T-helper 1 cell treated with Interleukin-12 subunit alpha and Interleukin-12 subunit beta and Interleukin-4 antibody, amounts not matched to agents 30 μg/mL and 1 μg/mL, for 36 hours (primary cell): ENCODE data around the gene CENPV.
"Not testable (repeated sequence)": the region's sequence is repeated elsewhere in the genome, so short reads cannot be mapped to it uniquely, and the experiment has no call there.

Source experiments
- H3K27ac Mint-ChIP-seq: one replicate; pipeline ENCODE4 v1.8.0; 2021; ENCODE audit warnings: mild to moderate bottlenecking, mixed read lengths
- H3K27me3 Mint-ChIP-seq: one replicate; pipeline ENCODE4 v1.8.0; 2021; ENCODE audit warnings: low read depth, mixed read lengths
- H3K36me3 Mint-ChIP-seq: one replicate; pipeline ENCODE4 v1.8.0; 2021; ENCODE audit warnings: low read depth, mixed read lengths
- H3K4me1 Mint-ChIP-seq: one replicate; pipeline ENCODE4 v1.8.0; 2021; ENCODE audit warnings: low read depth, mixed read lengths
- H3K4me3 Mint-ChIP-seq: one replicate; pipeline ENCODE4 v1.8.0; 2021; ENCODE audit warnings: mild to moderate bottlenecking, moderate library complexity, mixed read lengths
- H3K9me3 Mint-ChIP-seq: one replicate; pipeline ENCODE4 v1.8.0; 2021; ENCODE audit warnings: mixed read lengths

CENPV gene

GRCh38 chr17:16353317-16354174 is at the start of gene CENPV:
Gene CENPV (minus strand): TSS chr17:16353469. CDS start chr17:16353436, 33 bp downstream.
- no peaks in the 10 kb centered on the region for H3K36me3 Mint-ChIP-seq
- H3K4me1 Mint-ChIP-seq, result peaks cover 21% of the 10 kb centered on the region
- peak within 1 kb of the TSS; percentile 59 for H3K27ac Mint-ChIP-seq
- H3K27me3 Mint-ChIP-seq, result peaks cover 34% of the 10 kb centered on the region
- H3K4me3 Mint-ChIP-seq, result peak within 1 kb of the TSS; percentile 89
- H3K9me3 Mint-ChIP-seq, result no peaks in the 10 kb centered on the region

DNA sequence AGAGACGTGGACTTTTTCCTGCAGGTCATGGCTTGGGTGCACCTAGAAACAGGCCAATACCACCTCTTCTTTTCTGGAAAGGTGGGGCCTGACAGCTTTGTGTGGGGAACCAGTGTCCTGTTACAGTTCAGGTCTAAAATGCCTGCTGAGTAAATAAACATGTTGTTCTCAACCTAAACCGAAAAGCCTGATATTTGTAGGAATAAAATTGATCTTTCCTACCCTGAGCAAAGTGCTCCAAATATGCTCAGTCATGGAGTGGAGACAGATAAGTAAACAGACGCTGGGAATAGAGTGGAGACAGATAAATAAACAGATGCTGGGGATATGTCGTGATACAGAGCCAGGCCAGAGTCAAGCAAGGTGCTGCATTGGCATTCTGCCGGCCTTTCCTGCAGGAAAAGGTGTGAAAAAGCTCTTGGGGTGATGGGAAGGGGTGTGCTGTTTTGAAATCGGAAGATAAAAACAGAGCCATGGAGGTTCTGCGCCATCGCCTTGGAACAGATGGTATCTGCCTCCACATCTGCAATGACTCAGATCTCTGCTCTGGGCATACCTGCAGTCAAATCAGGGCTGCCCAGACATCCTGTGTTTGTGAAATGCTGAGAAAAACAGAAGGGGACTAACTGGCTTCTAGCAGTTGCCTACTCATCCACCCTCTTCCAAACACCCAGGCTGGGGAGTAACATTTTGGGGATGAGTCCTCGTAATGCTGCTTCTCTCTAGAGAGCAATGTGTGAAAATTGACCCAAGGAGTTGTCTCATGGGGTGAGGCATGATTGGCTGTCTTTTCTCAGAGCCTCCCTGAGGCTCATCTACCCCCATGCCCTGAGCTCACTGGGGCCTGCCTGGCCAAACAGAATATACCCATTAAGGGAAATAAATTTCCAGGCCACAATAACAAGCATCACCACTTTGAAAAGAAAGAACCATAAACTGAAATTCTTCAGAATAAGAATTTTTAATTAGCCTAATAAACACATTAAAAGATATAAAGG is 45.3 kb upstream of the CENPV start:
- Mint-ChIP-seq H3K4me3 (no peak overlapping the region), H3K27me3 (peaks cover 5% of the 10 kb centered on the region), H3K4me1 (peaks cover 6% of the 10 kb centered on the region), H3K36me3 (no peaks in the 10 kb centered on the region), H3K9me3 (no peaks in the 10 kb centered on the region), H3K27ac (peak overlapping the region; percentile 12)

GRCh38 chr17:16396693-16397092 is 43.4 kb upstream of the CENPV start:
- not testable (repeated sequence) for H3K4me3 Mint-ChIP-seq, H3K27ac Mint-ChIP-seq, H3K36me3 Mint-ChIP-seq, H3K27me3 Mint-ChIP-seq, H3K4me1 Mint-ChIP-seq, H3K9me3 Mint-ChIP-seq

DNA sequence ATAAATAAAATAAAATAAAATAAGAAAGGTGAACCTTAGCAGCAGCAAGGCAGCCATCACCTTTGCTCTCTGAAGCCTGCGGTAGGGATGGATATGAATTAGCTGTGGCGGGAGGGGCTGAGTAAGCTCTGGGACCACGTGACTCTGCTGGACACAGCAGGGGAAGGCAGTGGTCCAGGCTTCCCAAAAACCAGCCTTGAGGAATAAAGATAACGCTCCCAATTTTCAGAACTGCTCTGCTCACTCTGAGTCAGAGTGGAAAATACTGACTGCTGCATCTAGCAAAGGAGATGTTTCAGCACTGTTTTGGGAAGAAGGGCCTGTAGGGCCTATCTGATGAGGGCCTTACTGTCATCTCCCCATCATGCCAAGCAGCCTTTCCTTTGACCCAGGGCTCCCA is 42.6 kb upstream of the CENPV start:
- H3K9me3 Mint-ChIP-seq, H3K27ac Mint-ChIP-seq, H3K36me3 Mint-ChIP-seq, H3K4me3 Mint-ChIP-seq, H3K27me3 Mint-ChIP-seq, H3K4me1 Mint-ChIP-seq: not testable (repeated sequence)

DNA sequence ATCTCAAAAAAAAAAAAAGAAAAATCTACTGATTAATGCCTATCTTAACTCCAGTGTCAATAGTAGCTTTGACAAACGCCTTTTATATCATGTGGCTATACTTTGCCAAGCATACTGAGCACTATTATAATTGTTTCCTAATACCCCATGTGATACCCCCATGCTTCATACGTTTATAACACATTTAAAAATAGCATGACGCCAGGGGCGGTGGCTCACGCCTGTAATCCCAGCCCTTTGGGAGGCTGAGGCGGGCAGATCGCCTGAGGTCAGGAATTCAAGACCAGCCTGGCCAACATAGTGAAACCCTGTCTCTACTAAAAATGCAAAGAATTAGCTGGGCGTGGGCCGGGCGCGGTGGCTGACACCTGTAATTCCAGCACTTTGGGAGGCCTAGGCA is 39.2 kb upstream of the CENPV start:
- H3K27ac Mint-ChIP-seq, result not testable (repeated sequence)

GRCh38 chr17:16391451-16391850 is 38.2 kb upstream of the CENPV start:
- Mint-ChIP-seq H3K27me3 (peaks cover 5% of the 10 kb centered on the region), H3K27ac (no peak overlapping the region), H3K4me3 (no peak overlapping the region), H3K9me3 (no peaks in the 10 kb centered on the region), H3K36me3 (no peaks in the 10 kb centered on the region), H3K4me1 (peaks cover 8% of the 10 kb centered on the region)

More for the DNA sequence above, 39.2 kb upstream of the CENPV start:
- H3K4me3 Mint-ChIP-seq, H3K4me1 Mint-ChIP-seq, H3K9me3 Mint-ChIP-seq, H3K36me3 Mint-ChIP-seq, H3K27me3 Mint-ChIP-seq: not testable (repeated sequence)

GRCh38 chr17:16386126-16386507 is 32.8 kb upstream of the CENPV start:
- peaks cover 32% of the 10 kb centered on the region for H3K4me1 Mint-ChIP-seq
- H3K27ac Mint-ChIP-seq, result peak overlapping the region; percentile 41
- not testable (repeated sequence) for H3K9me3 Mint-ChIP-seq

DNA sequence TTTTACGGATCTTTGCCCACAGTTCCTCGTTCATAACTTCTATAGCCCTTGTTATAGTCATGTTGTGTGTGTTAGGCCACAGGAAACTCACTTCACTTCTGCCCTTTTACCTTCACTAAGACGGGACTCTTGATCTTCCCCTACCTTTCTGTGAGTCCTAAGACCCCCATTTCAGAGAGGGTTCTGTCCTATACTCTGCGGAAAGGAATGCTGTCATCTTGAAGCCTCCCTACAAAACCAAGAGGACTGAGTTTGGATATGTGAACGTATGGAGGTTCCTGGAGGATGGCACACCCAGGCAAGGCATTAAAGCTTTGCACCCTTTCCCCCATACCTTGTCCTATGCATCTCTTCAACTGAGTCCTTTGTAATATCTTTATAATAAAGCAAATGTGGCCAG is 31.3 kb upstream of the CENPV start:
- no peak overlapping the region for H3K27ac Mint-ChIP-seq

More at GRCh38 chr17:16386126-16386507, 32.8 kb upstream of the CENPV start:
- not testable (repeated sequence) for H3K27me3 Mint-ChIP-seq
- Mint-ChIP-seq H3K36me3 (peaks cover 31% of the 10 kb centered on the region), H3K4me3 (peak overlapping the region; percentile 84)

DNA sequence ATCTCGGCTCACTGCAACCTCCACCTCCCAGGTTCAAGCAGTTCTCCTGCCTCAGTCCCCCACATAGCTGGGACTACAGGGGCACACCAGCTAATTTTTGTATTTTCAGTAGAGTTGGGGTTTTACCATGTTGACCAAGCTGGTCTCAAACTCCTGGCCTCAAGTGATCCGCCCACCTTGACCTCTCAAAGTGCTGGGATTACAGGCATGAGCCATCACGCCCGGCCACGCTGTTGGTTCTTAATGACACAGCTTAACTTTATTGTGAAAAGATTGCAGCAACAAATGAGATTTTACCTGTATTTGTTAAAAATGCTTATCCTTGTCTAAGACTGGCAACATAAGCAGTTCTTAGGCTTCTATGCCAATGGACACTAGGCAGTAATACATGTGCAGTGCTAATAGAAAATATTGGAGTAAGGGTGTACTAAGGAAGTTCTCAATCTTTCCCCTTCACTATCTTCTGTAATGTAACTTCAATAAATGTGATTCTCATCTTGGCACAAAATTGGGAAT is 30.6 kb upstream of the CENPV start:
- H3K9me3 Mint-ChIP-seq, result no peaks in the 10 kb centered on the region
- H3K27ac Mint-ChIP-seq, result peak overlapping the region; percentile 41
- peaks cover 8% of the 10 kb centered on the region for H3K27me3 Mint-ChIP-seq
- H3K4me1 Mint-ChIP-seq, result peaks cover 36% of the 10 kb centered on the region
- H3K36me3 Mint-ChIP-seq, result peaks cover 34% of the 10 kb centered on the region
- H3K4me3 Mint-ChIP-seq, result peak overlapping the region; percentile 34

More for the DNA sequence above, 31.3 kb upstream of the CENPV start:
- H3K9me3 Mint-ChIP-seq, result no peaks in the 10 kb centered on the region
- peaks cover 8% of the 10 kb centered on the region for H3K27me3 Mint-ChIP-seq
- H3K4me3 Mint-ChIP-seq, result no peak overlapping the region
- H3K36me3 Mint-ChIP-seq, result peaks cover 34% of the 10 kb centered on the region
- H3K4me1 Mint-ChIP-seq, result peaks cover 36% of the 10 kb centered on the region

- no peaks in the 10 kb centered on the region for H3K9me3 Mint-ChIP-seq
- peak overlapping the region; percentile 34 for H3K4me3 Mint-ChIP-seq
- peaks cover 8% of the 10 kb centered on the region for H3K27me3 Mint-ChIP-seq
- H3K36me3 Mint-ChIP-seq, result peaks cover 34% of the 10 kb centered on the region
- peaks cover 36% of the 10 kb centered on the region for H3K4me1 Mint-ChIP-seq
- no peak overlapping the region for H3K27ac Mint-ChIP-seq
These were observed 29.9 kb upstream of the CENPV start for GRCh38 chr17:16383216-16383615.

DNA sequence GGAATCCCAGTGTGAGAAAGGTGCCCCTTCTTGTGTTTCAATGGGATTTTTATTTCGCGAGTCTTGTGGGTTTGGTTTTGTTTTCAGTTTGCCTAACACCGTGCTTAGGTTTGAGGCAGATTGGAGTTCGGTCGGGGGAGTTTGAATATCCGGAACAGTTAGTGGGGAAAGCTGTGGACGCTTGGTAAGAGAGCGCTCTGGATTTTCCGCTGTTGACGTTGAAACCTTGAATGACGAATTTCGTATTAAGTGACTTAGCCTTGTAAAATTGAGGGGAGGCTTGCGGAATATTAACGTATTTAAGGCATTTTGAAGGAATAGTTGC is 28.2 kb upstream of the CENPV start:
- peaks cover 3% of the 10 kb centered on the region for H3K27me3 Mint-ChIP-seq
- H3K36me3 Mint-ChIP-seq, result peaks cover 34% of the 10 kb centered on the region
- peaks cover 27% of the 10 kb centered on the region for H3K4me1 Mint-ChIP-seq
- peak overlapping the region; percentile 95 for H3K27ac Mint-ChIP-seq
- no peaks in the 10 kb centered on the region for H3K9me3 Mint-ChIP-seq
- peak overlapping the region; percentile 96 for H3K4me3 Mint-ChIP-seq

DNA sequence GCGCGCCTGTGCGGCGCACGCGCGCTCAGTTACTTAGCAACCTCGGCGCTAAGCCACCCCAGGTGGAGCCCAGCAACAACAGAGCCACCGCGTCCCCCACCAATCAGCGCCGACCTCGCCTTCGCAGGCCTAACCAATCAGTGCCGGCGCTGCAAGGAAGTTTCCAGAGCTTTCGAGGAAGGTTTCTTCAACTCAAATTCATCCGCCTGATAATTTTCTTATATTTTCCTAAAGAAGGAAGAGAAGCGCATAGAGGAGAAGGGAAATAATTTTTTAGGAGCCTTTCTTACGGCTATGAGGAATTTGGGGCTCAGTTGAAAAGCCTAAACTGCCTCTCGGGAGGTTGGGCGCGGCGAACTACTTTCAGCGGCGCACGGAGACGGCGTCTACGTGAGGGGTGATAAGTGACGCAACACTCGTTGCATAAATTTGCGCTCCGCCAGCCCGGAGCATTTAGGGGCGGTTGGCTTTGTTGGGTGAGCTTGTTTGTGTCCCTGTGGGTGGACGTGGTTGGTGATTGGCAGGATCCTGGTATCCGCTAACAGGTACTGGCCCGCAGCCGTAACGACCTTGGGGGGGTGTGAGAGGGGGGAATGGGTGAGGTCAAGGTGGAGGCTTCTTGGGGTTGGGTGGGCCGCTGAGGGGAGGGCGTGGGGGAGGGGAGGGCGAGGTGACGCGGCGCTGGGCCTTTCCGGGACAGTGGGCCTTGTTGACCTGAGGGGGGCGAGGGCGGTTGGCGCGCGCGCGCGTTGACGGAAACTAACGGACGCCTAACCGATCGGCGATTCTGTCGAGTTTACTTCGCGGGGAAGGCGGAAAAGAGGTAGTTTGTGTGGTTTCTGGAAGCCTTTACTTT is 27.6 kb upstream of the CENPV start, which contains the start of gene UBB:
Gene UBB (plus strand): TSS at position 452 of the 856 bp plus-strand sequence. CDS start 817 bp downstream, outside the sequence.
- Mint-ChIP-seq H3K4me1 (peaks cover 27% of the 10 kb centered on the region), H3K27me3 (peaks cover 3% of the 10 kb centered on the region), H3K4me3 (peak within 1 kb of the TSS; percentile 96)

DNA sequence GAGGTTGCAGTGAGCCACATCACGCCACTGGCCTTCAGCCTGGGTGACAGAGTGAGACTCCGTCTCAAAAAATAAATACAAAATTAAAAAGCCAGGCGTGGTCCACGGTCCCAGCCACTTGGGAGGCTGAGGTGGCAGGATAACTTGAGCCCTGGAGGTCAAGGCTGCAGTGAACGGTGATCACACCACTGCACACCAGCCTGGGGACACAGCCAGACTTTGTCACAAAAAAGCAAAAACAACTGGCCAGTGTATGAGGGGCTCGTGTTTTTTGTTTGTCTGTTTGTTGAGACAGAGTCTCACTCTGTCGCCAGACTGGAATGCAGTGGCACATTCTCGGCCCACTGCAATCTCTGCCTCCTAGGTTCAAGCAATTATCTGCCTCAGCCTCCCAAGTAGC is 26.4 kb upstream of the CENPV start:
- no peak overlapping the region for H3K4me3 Mint-ChIP-seq
- peaks cover 25% of the 10 kb centered on the region for H3K4me1 Mint-ChIP-seq
- H3K27ac Mint-ChIP-seq, result no peak overlapping the region

More for the DNA sequence above, 27.6 kb upstream of the CENPV start, which contains the start of gene UBB:
- H3K9me3 Mint-ChIP-seq, result no peaks in the 10 kb centered on the region
- peaks cover 34% of the 10 kb centered on the region for H3K36me3 Mint-ChIP-seq
- H3K27ac Mint-ChIP-seq, result peak within 1 kb of the TSS; percentile 95

More for the DNA sequence above, 26.4 kb upstream of the CENPV start:
- H3K27me3 Mint-ChIP-seq, result peaks cover 3% of the 10 kb centered on the region
- no peaks in the 10 kb centered on the region for H3K9me3 Mint-ChIP-seq
- H3K36me3 Mint-ChIP-seq, result peaks cover 34% of the 10 kb centered on the region
